ENCODE measurements around the gene C1QTNF6. TPM values are rescaled to one million over a fixed set of nuclear protein-coding genes. Genes with fewer than 3 reads are reported as not detected.

C1QTNF6 gene
- total RNA-seq, 1 experiment from 2014 or later = 6.3 TPM

- BruUV-seq (replicated peaks) = no TSS peak
- TF ChIP-seq, protein P1, sequence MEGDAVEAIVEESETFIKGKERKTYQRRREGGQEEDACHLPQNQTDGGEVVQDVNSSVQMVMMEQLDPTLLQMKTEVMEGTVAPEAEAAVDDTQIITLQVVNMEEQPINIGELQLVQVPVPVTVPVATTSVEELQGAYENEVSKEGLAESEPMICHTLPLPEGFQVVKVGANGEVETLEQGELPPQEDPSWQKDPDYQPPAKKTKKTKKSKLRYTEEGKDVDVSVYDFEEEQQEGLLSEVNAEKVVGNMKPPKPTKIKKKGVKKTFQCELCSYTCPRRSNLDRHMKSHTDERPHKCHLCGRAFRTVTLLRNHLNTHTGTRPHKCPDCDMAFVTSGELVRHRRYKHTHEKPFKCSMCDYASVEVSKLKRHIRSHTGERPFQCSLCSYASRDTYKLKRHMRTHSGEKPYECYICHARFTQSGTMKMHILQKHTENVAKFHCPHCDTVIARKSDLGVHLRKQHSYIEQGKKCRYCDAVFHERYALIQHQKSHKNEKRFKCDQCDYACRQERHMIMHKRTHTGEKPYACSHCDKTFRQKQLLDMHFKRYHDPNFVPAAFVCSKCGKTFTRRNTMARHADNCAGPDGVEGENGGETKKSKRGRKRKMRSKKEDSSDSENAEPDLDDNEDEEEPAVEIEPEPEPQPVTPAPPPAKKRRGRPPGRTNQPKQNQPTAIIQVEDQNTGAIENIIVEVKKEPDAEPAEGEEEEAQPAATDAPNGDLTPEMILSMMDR (conservative IDR thresholded peaks at IDR 0.05; ENCODE audit: low read depth, low read length) = no peak
- no peak for TF ChIP-seq EZH2 (IDR thresholded peaks at IDR 0.05; ENCODE audit: borderline replicate concordance, low read depth, low read length, poor library complexity, severe bottlenecking)
- Histone ChIP-seq H3K27me3 (replicated peaks; ENCODE audit: insufficient read depth, low read depth, low read length, poor library complexity) (no peaks in the 10 kb centered on the region), H3K4me1 (ENCODE audit: insufficient read depth, low read length, poor library complexity, severe bottlenecking) (no peaks in the 10 kb centered on the region), H3K4me3 (ENCODE audit: low read depth, low read length, poor library complexity, severe bottlenecking) (no peak overlapping the region), H3K27ac (ENCODE audit: low read depth, low read length, poor library complexity, severe bottlenecking) (no peak overlapping the region), H3K9me3 (ENCODE audit: low read depth, low read length, poor library complexity, severe bottlenecking) (no peaks in the 10 kb centered on the region), H3K36me3 (ENCODE audit: insufficient read depth, low read length, poor library complexity, severe bottlenecking) (no peaks in the 10 kb centered on the region)
- intact Hi-C loops (cut with micrococcal nuclease; ENCODE audit: unreplicated experiment) = no loop called here
- ChIA-PET POLR2A (ENCODE audit: low non-redundant PET) (no interaction called here), CTCF (no interaction called here)
- DNase-seq (ENCODE audit: low spot score) = no peak
Measured at GRCh38 chr22:37214731-37215030, 26.6 kb upstream of the C1QTNF6 start.

DNA sequence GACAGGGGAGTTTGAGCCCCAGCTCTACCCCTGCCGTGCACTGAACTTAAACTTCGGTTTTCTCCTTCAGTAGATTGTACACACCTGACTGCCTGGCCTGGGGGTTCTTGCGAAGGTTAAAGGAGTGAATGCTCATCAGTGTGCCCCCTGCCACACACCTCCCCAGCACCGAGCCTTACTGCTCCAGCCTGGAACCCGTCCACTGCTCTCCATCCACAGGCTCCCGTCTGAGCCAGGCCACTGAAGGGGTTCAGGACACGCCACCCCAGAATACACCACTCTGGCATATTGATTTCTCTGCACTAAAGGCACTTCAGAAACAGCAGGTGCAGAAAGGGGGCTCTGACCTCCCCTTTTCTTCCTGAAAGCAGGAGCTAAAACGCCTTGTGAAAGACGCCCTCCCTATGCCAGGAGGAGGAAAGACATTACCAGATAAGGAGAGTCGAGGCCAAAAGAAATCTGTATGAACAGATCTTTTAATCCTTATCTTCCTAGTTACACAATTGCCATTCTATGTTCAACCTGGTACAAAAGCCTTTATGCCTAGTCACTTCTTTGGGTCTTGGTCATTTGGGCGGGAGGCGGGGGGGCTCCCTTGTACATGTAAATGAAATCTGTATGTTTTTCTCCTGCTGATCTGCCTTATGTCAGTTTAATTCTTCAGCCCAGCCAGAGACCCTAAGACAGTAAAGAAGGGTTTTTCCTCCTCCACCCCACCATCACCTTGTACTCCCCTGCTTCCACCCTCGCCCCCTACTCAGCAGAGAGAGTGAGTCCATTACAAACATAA lies 26.1 kb upstream of the C1QTNF6 start:
- Histone ChIP-seq H3K4me1 (ENCODE audit: insufficient read depth, low read length, poor library complexity, severe bottlenecking) (no peaks in the 10 kb centered on the region), H3K9me3 (ENCODE audit: low read depth, low read length, poor library complexity, severe bottlenecking) (no peaks in the 10 kb centered on the region), H3K27ac (ENCODE audit: low read depth, low read length, poor library complexity, severe bottlenecking) (no peak overlapping the region), H3K4me3 (ENCODE audit: low read depth, low read length, poor library complexity, severe bottlenecking) (no peak overlapping the region), H3K27me3 (replicated peaks; ENCODE audit: insufficient read depth, low read depth, low read length, poor library complexity) (no peaks in the 10 kb centered on the region), H3K36me3 (ENCODE audit: insufficient read depth, low read length, poor library complexity, severe bottlenecking) (no peaks in the 10 kb centered on the region)
- CTCF ChIA-PET = no interaction called here
- BruUV-seq (replicated peaks) = no TSS peak
- TF ChIP-seq EZH2 (IDR thresholded peaks at IDR 0.05; ENCODE audit: borderline replicate concordance, low read depth, low read length, poor library complexity, severe bottlenecking) = no peak
- TF ChIP-seq, protein P1 (conservative IDR thresholded peaks at IDR 0.05; ENCODE audit: low read depth, low read length) = no peak
- no peak for DNase-seq (ENCODE audit: low spot score)
- intact Hi-C loops (cut with micrococcal nuclease; ENCODE audit: unreplicated experiment) = no loop called here
- POLR2A ChIA-PET (ENCODE audit: low non-redundant PET) = no interaction called here

DNA sequence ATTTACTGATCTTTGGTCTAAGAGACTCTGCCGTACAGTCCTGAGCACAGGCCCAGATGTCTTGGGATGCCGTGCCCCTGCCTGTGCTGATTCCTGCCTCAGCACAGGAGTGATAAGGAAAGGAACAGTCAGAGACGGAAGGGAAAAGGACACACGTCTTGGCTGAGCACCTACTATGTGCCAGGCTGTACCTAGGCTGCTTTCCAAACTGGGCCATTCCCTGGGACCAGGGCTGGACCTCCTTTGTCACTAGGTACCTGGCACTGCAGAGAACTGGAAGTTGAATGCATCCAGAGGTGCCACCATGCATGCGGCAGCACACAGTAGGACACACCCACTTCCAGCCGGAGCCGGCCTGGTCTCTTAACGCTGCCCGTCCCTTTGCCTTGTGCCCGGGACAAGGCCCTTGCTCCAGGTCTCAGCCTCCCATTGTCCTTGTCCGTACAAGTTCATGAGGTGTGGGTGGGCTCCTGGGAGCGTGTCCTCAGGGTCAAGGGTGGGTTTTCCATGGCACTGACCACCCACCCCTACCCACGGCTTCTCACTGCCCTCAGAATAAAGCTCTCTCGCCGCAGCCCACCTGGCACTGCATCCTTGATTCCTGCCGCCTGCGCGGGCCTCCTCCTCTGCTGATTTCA lies 25.3 kb upstream of the C1QTNF6 start:
- Histone ChIP-seq H3K4me1 (ENCODE audit: insufficient read depth, low read length, poor library complexity, severe bottlenecking) (no peaks in the 10 kb centered on the region), H3K9me3 (ENCODE audit: low read depth, low read length, poor library complexity, severe bottlenecking) (no peaks in the 10 kb centered on the region), H3K4me3 (ENCODE audit: low read depth, low read length, poor library complexity, severe bottlenecking) (no peak overlapping the region), H3K27me3 (replicated peaks; ENCODE audit: insufficient read depth, low read depth, low read length, poor library complexity) (no peaks in the 10 kb centered on the region), H3K36me3 (ENCODE audit: insufficient read depth, low read length, poor library complexity, severe bottlenecking) (no peaks in the 10 kb centered on the region), H3K27ac (ENCODE audit: low read depth, low read length, poor library complexity, severe bottlenecking) (no peak overlapping the region)
- intact Hi-C loops (cut with micrococcal nuclease; ENCODE audit: unreplicated experiment) = no loop called here
- CTCF ChIA-PET = no interaction called here
- no peak for TF ChIP-seq EZH2 (IDR thresholded peaks at IDR 0.05; ENCODE audit: borderline replicate concordance, low read depth, low read length, poor library complexity, severe bottlenecking)
- TF ChIP-seq, protein P1 (conservative IDR thresholded peaks at IDR 0.05; ENCODE audit: low read depth, low read length) = no peak
- POLR2A ChIA-PET (ENCODE audit: low non-redundant PET) = no interaction called here
- no peak for DNase-seq (ENCODE audit: low spot score)
- BruUV-seq (replicated peaks) = no TSS peak

Data from A673 (cell line).